AG08396 (cell line): Measurements from ENCODE around the gene KMT2E.
"Not testable (repeated sequence)": the region's sequence is repeated elsewhere in the genome, so short reads cannot be mapped to it uniquely, and the experiment has no call there.

Source experiments
- DNase-seq: peaks from one replicate; pipeline ENCODE4 v3.0.0; 2012; ENCODE audit warnings: low spot score, mixed read lengths

KMT2E gene, protein sequence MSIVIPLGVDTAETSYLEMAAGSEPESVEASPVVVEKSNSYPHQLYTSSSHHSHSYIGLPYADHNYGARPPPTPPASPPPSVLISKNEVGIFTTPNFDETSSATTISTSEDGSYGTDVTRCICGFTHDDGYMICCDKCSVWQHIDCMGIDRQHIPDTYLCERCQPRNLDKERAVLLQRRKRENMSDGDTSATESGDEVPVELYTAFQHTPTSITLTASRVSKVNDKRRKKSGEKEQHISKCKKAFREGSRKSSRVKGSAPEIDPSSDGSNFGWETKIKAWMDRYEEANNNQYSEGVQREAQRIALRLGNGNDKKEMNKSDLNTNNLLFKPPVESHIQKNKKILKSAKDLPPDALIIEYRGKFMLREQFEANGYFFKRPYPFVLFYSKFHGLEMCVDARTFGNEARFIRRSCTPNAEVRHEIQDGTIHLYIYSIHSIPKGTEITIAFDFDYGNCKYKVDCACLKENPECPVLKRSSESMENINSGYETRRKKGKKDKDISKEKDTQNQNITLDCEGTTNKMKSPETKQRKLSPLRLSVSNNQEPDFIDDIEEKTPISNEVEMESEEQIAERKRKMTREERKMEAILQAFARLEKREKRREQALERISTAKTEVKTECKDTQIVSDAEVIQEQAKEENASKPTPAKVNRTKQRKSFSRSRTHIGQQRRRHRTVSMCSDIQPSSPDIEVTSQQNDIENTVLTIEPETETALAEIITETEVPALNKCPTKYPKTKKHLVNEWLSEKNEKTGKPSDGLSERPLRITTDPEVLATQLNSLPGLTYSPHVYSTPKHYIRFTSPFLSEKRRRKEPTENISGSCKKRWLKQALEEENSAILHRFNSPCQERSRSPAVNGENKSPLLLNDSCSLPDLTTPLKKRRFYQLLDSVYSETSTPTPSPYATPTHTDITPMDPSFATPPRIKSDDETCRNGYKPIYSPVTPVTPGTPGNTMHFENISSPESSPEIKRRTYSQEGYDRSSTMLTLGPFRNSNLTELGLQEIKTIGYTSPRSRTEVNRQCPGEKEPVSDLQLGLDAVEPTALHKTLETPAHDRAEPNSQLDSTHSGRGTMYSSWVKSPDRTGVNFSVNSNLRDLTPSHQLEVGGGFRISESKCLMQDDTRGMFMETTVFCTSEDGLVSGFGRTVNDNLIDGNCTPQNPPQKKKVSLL (N-terminal part only)

DNA sequence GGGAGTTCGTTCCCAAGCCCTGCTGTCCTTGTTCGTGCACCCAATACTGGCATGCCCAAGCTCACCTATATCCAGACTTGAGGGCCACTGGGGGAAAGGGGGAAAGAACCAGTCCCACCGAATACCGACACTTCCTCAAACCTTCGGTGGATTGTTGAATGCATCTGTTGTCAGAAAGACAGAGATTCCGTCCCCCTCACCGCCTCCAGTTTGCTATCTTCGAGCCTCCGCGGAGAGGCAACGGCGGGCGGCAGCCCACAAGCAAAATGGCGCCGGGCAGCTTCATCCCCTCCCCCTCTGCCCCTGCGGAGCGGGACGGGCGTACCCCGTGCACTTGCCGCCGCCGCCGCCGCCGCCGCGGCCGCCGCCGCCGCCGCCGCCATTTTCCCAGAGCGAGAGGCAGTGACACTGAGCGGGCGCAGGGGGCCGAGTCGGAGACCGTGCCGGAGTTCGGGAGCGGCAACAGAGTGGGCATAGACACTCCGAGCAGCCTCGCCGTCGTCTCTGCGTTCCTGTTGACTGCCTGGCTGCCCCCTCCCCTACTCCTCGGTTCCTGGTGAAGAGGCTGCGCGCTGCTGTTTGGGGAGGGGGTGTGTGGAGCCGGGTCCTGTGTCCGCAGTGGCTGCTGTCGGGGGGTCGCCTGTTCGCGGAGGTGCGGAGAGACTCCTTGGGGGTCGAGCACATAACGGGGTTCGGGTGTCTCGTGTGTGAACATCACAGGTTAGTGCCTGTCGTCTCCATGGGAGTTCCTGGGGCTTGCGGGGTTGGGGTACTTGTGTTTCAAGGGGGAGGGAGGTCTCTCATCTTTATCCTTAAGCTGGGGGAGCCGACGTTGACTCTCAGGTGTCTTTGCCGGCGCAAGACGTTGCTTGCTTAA lies at the start of gene KMT2E:
TSS of gene KMT2E (plus strand) at position 390 of the 877 bp plus-strand sequence. CDS start 26,748 bp downstream, outside the sequence.
- peak; percentile 81 for DNase-seq

DNA sequence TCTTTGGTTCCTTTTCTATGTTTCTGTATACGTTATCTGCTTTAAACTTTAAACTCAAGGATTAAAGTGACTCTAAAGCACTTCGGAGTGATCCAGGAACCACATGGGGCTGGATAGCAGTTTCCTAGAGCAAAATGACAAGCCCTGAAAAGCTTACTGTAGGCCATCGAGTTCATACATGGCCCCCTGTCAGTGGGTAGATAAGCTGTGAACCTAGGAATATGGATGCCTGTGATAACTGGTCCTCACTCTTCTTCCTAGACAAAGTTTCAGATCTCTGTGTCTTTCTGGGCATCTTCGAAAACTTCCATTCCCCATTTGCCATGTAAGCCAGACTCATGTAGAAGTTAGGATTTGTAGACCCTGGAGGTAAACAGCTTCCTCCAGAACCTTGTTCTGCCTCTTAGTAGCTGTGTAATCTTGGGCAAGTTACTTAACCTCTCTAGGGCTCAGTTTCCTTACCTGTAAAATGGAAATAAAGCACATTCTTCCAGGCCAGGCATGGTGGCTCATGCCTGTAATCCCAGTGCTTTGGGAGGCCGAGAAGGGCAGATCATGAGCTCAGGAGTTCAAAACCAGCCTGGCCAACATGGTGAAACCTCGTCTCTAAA lies 49.3 kb upstream of the KMT2E start:
- no peak for DNase-seq

DNA sequence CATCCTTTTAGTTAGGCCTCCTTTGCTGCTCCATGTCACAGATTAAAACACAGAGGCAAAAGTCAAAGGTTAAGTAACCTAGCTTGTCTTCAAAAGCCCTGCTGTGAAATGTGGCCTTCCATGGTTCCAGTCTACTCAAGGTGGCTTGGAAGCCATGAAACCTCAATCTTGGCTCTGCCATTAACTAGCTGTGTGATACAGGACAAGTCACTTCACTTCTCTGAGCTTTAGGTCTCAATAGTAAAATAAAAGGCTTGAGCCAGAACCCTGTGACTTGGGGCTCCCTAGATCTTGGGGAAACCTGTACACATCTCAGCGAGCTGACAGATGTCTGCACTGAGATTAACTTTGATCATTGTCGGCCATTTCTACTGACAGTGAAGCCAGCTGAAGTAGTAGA lies 48.0 kb upstream of the KMT2E start:
- no peak for DNase-seq

DNA sequence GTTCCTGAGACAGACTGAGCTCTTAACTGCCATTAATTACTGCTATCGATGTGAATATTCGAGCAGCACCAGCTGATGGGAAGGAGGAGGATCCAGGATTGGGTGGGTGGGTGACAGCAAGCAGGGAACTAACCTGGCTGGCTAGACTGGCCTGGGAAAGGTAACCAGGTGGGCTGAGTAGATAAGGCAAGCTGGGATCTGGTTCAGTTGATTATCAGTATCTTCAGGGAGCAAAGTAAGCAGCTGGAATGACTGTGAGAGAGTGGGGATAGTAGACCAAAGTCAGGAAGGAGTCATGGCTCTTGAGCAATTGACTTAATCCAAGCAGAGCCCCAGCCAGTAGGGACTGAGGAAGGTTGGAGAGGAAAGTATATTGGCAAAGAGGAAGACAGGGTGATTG lies 46.9 kb upstream of the KMT2E start:
- no peak for DNase-seq

DNA sequence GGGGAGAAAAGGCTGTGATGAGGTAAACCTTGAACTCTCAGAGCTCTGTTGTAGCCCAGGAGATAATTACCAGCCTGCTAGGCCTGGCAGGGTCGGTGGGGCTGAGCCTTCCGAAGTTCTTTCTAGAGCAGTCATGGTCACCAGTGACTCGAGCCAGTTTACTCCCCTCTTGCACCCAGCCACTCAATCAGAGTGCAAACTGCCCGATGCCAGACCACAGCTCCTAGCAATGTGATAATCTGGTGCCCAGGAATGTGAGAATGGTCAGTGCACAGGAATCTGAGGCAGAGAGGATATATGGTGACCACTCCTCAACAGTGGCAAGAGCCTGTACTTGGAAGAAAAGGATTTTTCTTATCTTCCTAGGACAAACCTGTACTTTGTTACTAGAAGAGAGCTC lies 46.4 kb upstream of the KMT2E start:
- peak; percentile 60 for DNase-seq

DNA sequence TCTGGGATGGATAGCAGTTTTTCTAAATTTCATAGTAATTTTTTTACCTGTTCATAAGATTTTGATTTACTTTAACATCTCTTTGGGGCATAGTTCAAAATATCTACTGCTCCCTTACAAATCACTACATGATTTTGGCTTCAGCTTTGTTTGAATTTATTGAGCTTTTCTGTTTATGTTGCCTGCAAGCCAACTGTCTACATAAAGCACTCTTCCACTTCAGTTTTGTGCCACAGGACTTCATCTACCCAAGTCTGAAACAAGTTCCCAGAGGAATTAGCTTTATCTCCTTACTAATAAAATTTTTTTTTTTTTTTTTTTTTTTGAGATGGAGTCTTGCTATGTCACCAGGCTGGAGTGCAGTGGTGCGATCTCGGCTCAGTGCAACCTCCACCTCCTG lies 45.4 kb upstream of the KMT2E start:
- DNase-seq: no peak

DNA sequence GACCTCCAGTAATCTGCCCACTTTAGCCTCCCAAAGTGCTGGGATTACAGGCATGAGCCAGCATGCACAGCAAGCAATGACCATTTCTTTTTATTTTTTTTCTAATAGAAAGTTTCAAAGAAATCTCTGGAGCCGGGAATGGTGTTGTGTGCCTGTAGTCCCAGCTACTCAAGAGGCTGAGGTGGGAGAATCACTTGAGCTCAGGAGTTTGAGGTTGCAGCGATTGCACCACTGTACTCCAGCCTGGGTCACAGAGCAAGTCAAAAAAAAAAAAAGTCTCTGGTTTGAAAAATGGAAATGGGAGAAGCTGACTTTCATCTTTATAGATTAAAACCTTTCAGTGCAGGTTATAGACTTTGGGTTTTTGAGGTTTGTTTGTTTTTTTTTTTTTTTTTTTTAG lies 44.8 kb upstream of the KMT2E start:
- DNase-seq: no peak

DNA sequence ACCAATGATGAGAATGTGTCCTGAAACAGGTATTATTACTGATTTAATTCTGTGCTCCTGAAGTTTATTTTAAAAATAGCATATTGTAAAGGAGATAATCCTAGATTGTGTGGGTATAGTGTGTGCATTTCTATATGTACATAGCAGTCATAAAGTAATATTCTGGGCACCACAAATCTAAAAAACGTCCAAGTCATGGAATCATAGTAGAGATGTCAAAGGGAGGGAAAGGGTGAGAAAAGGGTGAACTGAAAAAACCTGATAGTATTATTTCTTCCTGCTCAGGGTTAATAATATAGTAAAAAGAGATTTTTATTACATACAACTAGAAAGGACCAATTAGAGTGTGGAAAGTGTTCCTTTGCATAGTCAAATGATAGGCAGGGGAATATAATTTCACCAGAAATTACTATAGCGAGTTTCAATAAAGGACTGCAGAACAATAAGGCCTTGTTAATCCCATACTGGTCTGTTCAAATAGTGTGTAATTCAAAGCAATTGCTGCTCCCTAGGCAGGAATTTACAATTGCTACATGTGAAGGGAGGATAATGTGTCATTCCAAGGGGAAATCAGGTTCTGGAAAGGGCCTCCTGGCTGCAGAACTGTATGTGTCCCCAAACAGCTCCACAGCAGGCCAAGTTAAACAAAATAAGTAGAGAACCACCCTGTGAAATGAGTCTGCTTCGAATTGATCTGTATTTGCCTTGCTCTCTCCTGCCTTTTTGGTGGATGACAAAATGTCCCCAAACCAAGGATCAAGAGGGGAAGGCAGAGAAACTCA lies 42.5 kb upstream of the KMT2E start:
- DNase-seq: no peak

DNA sequence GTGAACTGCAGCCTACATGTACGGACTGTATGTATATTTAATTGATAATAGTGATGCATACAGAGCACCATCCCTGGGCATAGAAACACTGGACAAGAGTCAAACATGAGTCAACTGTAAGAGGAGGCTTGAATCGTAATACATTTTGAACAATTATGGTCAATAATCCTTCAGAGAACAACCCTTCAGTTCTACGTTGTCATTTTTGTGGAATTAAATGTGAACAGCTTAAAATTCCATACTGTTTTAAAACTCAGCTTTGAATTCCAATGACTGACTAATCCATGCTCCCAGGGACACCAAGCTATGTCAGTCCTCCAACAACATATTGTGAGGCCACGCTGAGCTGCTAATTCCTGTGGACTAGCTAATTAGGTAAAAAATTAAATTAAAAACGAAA lies 41.5 kb upstream of the KMT2E start:
- DNase-seq: peak; percentile 41

DNA sequence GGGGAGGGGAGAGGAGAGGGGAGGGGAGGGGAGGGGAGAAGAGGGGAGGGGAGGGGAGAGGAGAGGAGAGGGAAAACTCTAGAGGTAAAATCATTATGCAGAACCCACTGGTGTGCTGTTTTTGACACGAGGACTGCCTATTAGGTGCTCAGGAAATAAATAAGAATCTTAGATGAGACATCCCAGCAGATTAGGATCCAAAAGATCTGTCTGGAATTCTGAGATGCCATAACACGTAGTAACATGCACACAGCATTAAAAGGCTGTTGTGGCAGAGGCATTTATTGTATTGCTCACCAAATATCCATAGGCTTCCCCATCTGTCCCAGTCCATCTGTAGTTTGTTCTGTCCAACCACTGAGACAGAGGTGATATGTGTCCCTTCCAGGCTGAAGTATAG lies 40.8 kb upstream of the KMT2E start:
- no peak for DNase-seq

DNA sequence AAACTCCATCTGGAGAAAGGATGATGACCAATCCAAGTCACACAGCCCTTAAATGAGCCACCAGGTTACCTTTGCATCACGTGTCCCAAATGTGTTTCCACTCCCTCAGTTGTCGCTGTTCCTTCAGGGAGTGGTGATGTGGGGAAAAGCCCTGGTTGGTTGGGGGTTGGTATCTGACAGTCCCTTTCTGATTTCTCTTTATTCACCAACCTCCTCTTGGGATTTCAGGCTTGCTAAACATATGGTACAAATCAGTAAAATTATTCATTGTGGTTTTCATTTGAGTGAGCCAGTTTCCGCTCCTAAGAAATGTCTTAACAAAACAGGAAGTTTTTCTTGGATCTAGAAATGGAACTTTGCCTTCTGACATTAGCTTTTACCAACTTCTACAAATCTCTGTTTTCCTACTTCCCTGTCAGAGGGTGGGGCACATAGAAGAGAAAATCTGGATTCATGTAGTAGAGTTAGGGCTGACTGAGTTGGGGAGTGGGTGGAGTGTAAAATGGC lies 40.0 kb upstream of the KMT2E start:
- DNase-seq: peak; percentile 41

DNA sequence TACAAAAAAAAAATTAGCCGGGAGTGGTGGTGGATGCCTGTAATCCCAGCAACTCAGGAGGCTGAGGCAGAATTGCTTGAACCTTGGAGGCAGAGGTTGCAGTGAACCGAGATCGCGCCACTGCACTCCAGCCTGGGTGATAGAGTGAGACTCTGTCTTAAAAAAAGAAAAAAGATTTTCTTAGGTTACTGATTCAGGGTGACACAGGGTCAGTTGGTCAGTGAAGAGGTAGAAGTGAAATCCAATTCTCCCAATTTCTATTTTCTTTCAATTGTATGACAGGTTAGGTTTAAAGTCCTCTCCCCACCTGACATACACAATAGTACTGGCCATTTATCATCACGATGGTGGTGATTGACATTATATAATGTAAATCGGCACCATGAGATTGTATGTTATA lies 38.5 kb upstream of the KMT2E start:
- DNase-seq: not testable (repeated sequence)

DNA sequence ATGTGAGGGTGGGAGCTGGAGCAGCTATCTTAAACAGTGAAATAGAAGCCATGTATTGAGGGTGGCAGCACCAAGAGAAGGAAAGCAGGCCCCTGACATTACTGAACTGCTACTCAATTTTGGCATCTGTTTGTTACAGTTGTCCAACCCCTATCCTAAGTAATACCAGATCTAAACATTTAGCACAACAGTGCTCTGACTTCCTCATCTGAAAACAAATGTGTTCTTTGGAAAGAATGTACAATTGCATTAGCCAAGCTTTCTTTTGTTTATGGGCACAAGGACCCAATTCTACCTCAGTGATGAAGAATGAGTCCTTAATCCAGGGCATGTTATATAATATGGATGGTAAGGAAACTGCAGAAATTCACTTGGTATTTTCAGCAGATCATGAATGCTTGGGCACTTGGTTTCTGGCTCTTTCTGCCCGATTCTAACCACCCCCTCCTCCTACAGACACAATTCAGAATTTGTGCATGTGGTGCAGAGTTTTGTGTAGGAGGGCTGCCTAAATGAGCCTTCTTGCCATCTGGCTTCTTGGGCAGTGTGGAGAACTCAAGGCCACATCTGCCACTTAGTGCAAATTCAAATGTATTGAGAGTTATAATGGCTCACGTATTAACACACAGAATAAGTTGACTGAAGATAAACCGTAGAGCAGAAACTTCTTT lies 36.9 kb upstream of the KMT2E start:
- no peak for DNase-seq

DNA sequence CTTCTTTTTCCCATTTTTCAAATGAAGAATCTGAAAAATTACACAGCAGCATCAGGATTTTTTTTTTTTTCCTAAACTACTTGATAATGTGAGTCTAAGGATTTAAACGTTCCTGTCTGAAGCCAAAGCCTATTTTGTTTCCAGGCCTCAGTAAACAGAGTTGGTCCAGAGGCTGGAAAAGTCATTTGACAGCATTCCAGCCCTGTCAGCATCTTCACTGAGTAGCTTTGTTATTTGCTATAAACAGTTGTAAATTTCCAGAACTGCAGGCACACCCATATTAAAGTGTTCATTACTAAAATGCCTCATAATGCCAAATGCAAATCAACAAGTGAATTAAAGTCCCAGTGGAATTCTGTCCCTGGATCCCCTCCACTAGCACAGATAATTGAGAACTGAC lies 35.5 kb upstream of the KMT2E start:
- DNase-seq: no peak

DNA sequence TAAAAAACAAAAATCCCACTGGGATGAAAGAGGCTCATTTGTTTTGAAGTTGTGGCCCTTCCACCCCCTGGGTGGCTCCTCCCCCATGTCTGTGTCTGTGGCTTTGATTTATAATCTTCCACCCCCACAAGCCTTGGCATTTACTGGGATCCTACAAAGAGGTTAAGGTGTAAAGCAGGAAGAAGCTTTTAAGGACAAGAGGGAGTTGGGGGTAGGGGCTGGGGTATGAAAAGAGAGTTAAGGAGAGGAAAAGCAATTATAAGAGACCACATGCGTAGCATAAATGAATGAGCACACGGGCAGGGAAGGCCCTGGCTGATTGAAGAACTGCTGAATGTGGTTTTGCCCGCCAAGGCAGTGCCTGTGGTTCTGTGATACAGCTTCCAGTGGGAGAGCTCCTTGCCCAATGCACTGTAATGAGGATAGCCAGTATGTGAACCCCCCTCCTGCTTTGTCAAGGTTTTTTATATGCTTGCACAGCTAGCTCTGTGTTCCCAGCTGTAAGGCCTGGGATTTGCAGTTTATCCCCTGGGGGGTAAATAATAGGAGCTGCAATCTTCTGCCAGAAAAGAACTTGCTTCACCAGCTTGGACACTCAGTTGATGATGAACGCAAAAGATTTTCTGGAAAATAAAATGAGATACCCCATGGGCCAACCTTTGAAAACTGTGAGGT lies 34.7 kb upstream of the KMT2E start:
- peak; percentile 29 for DNase-seq

DNA sequence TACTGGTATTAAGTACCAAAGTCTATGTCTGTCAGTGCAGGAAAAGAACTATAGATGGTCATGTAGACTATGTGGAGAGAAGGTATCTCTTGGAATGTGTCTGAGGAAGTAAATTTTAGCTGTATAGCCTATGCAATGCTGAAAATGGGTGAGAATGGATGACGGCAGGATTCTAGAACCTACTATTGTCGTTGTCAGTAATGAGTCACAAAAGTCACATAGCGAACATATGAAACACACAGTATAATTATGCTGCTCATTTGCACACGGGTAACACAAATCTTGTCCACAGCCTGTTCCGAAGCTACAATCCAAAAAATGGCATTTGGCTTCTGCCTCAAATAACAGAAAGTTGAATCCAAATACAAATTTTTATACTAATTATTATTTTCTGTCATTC lies 33.6 kb upstream of the KMT2E start:
- no peak for DNase-seq

DNA sequence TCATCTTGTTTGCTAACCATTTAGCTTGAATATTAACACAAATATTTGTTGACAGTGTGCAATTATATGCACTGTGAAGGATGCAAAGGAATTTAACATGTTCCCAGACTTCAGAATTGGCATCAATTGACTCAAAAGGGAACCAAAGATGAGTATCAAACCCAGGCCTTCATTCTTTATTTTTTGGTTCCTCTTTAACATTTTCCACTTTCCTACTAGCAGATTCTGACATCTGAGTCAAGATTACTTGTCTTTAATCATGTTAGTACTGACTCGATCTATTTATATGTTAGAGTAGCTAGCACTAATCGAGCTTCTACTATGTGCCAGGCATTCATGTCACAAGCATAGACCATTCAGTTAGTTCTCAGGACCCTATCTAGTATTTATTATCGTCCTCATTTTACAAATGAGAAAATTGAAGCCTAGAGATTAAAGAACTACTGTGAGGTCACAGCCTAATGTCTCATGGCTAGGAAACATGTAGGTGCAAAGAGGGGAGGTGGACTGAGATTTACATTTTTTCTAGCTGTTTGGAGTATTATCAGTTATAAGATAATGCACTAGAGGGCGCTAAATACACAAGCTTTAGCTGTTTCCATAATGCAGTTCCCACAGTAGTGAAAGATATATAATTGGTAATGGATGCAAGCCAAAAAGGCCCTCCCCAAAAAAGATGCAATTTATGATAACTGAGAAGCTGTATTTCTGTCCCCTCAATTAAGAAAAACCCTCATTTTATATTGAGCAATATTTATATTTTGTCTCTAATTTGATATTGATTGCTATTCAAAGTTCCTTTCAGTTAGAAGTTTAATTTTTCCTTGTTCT lies 32.9 kb upstream of the KMT2E start:
- DNase-seq: peak; percentile 45

DNA sequence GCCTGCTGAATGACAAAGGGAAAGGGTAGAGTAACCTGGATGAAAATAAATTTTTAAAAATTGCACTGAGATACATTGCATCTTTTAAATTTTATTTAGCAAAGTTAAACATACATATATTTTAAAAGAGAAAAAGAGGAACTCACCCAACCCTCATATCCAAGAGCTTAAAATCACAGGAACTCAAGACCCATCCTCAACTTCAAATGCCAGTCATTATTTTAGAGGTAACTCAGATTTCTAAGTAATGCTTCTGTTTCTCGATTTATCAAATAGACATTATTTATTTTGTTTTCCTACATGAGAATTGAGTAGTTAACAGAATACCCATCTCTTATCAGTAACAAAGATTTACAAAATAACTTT lies 32.4 kb upstream of the KMT2E start:
- DNase-seq: no peak
